HepG2 (cell line): Measurements from ENCODE around the gene SMIM20. TPM values are rescaled to one million over a fixed set of nuclear protein-coding genes. Genes with fewer than 3 reads are reported as not detected.
A peak's percentile ranks its signal among the peaks of the same experiment; 100 is the strongest.

Experiments
- CTCF ChIP-seq: sonication (generic); formaldehyde crosslinking; IDR thresholded peaks from 2 replicates; pipeline ENCODE4 v1.5.0; 2020; ENCODE audit warnings: mild to moderate bottlenecking, missing genetic modification reagents, moderate library complexity
- GPBP1L1 ChIP-seq: sonication (generic); formaldehyde crosslinking; IDR thresholded peaks from 2 replicates; pipeline ENCODE4 v1.5.0; 2020; ENCODE audit warnings: mild to moderate bottlenecking, missing genetic modification reagents
- HDAC1 ChIP-seq: sonication (generic); formaldehyde crosslinking; IDR thresholded peaks from 2 replicates; pipeline ENCODE4 v1.5.1; 2020; ENCODE audit warnings: mild to moderate bottlenecking, missing genetic modification reagents
- HOXA9 ChIP-seq: sonication (generic); formaldehyde crosslinking; IDR thresholded peaks from 2 replicates; pipeline ENCODE4 v1.8.1; 2022; ENCODE audit warnings: missing genetic modification reagents, mild to moderate bottlenecking, moderate library complexity, borderline replicate concordance
- JUN ChIP-seq: sonication (generic); formaldehyde crosslinking; IDR thresholded peaks from 2 replicates; pipeline ENCODE4 v1.4.0; 2020; ENCODE audit warnings: mild to moderate bottlenecking, missing genetic modification reagents
- KMT2B ChIP-seq: IDR thresholded peaks from 2 replicates; pipeline ENCODE4 v1.6.1; 2016; ENCODE audit warnings: missing genetic modification reagents, missing compliant biosample characterization
- MIER2 ChIP-seq: IDR thresholded peaks from 2 replicates; pipeline ENCODE4 v1.6.1; 2016; ENCODE audit warnings: missing biosample characterization, missing genetic modification reagents
- NFKB2 ChIP-seq: sonication (generic); formaldehyde crosslinking; IDR thresholded peaks from 2 replicates; pipeline ENCODE4 v1.4.0; 2020; ENCODE audit warnings: missing genetic modification reagents, borderline replicate concordance
- NR1H2 ChIP-seq: sonication (generic); formaldehyde crosslinking; IDR thresholded peaks from 2 replicates; pipeline ENCODE4 v1.8.1; 2022; ENCODE audit warnings: low read depth, missing genetic modification reagents, borderline replicate concordance
- PPARG ChIP-seq: conservative IDR thresholded peaks from 2 replicates; pipeline ENCODE4 v1.6.1; 2016; ENCODE audit warnings: missing biosample characterization, missing genetic modification reagents
- PRDM10 ChIP-seq: sonication (generic); formaldehyde crosslinking; IDR thresholded peaks from 2 replicates; pipeline ENCODE4 v1.4.0; 2020; ENCODE audit warnings: low read depth, missing genetic modification reagents
- RFX1 ChIP-seq: fragments of 450-650 bp; IDR thresholded peaks from 2 replicates; pipeline ENCODE4 v1.6.1; 2017
- RFX5 ChIP-seq: IDR thresholded peaks from 2 replicates; pipeline ENCODE4 v1.6.1; 2011; ENCODE audit warnings: low read depth, low read length, improper control_type of control experiment
- RXRB ChIP-seq: IDR thresholded peaks from 2 replicates; pipeline ENCODE4 v1.6.1; 2016; ENCODE audit warnings: borderline replicate concordance, missing genetic modification reagents, missing compliant biosample characterization
- ZBTB43 ChIP-seq: sonication (generic); formaldehyde crosslinking; conservative IDR thresholded peaks from 2 replicates; pipeline ENCODE4 v1.4.0; 2020; ENCODE audit warnings: missing genetic modification reagents
- ZMYM3 ChIP-seq: sonication (generic); formaldehyde crosslinking; IDR thresholded peaks from 2 replicates; pipeline ENCODE4 v1.5.1; 2020; ENCODE audit warnings: mild to moderate bottlenecking, missing genetic modification reagents
- ZNF234 ChIP-seq: sonication (generic); formaldehyde crosslinking; conservative IDR thresholded peaks from 2 replicates; pipeline ENCODE4 v1.5.1; 2020; ENCODE audit warnings: mild to moderate bottlenecking, missing genetic modification reagents
- ZSCAN20 ChIP-seq: sonication (generic); formaldehyde crosslinking; IDR thresholded peaks from 2 replicates; pipeline ENCODE4 v1.4.0; 2020; ENCODE audit warnings: missing genetic modification reagents, mild to moderate bottlenecking, borderline replicate concordance
- polyA plus RNA-seq, 8 experiments: library from polyadenylated mRNA; depleted of rRNA in 3 of 8; stranded (reverse) in 7 of 8; unstranded in 1 of 8; fragments of >200 nt; fragmentation: Illumina TruSeq in 4 of 8; extraction: Trizol in 4 of 8; gene quantifications; 2 replicates each; pipeline versions ENCODE4 v1.2.1 to v1.2.3, GENCODE V29; 2011 to 2016; ENCODE audit warnings: low read depth in 4 of 8, missing spikeins in 1 of 8, mixed read lengths in 1 of 8; ENCODE audit not compliant: insufficient read depth in 1 of 8
- total RNA-seq, 5 experiments: library from RNA; depleted of rRNA; stranded (reverse); fragments of >200 nt; fragmentation: Illumina TruSeq; extraction: Trizol; gene quantifications; 2 replicates each; pipeline ENCODE4 v1.2.3, GENCODE V29; 2016; ENCODE audit warnings: low read depth in 1 of 5
- TF ChIP-seq, protein P1 (sequence below): sonication (generic); formaldehyde crosslinking; IDR thresholded peaks from 2 replicates; pipeline ENCODE4 v1.5.1; 2020; ENCODE audit warnings: missing genetic modification reagents, mild to moderate bottlenecking, borderline replicate concordance

Gene SMIM20
- total and polyA plus RNA-seq, 2 of the 13 experiments (the other 11 are each of a cell fraction or from before 2014, with no cell fraction given): 26.3 to 30.2 TPM

- TF ChIP-seq CTCF (CRISPR knock-in tag): no peak
- TF ChIP-seq RFX1: no peak
- no peak for TF ChIP-seq GPBP1L1 (CRISPR knock-in tag)
- TF ChIP-seq MIER2 (CRISPR knock-in tag): no peak
- peak; percentile 80 for TF ChIP-seq PPARG
- peak; percentile 38; the same call in 1 of the 2 replicates for TF ChIP-seq ZMYM3 (CRISPR knock-in tag)
- TF ChIP-seq, protein P1, sequence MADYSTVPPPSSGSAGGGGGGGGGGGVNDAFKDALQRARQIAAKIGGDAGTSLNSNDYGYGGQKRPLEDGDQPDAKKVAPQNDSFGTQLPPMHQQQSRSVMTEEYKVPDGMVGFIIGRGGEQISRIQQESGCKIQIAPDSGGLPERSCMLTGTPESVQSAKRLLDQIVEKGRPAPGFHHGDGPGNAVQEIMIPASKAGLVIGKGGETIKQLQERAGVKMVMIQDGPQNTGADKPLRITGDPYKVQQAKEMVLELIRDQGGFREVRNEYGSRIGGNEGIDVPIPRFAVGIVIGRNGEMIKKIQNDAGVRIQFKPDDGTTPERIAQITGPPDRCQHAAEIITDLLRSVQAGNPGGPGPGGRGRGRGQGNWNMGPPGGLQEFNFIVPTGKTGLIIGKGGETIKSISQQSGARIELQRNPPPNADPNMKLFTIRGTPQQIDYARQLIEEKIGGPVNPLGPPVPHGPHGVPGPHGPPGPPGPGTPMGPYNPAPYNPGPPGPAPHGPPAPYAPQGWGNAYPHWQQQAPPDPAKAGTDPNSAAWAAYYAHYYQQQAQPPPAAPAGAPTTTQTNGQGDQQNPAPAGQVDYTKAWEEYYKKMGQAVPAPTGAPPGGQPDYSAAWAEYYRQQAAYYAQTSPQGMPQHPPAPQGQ (CRISPR knock-in tag): no peak
- TF ChIP-seq NFKB2: no peak
- TF ChIP-seq HOXA9 (CRISPR knock-in tag): no peak
- no peak for TF ChIP-seq ZBTB43 (CRISPR knock-in tag)
- no peak for TF ChIP-seq RFX5
- TF ChIP-seq RXRB (CRISPR knock-in tag): peak; percentile 58; the same call in 1 of the 2 replicates
- peak; percentile 43; the same call in 1 of the 2 replicates for TF ChIP-seq HDAC1 (CRISPR knock-in tag)
- TF ChIP-seq KMT2B (CRISPR knock-in tag): 0 out of 2 replicates have a peak, but pooled peaks have one; percentile 40
- no peak for TF ChIP-seq PRDM10
- TF ChIP-seq NR1H2: no peak
- no peak for TF ChIP-seq ZSCAN20 (CRISPR knock-in tag)
- TF ChIP-seq ZNF234 (CRISPR knock-in tag): no peak
- no peak for TF ChIP-seq JUN (CRISPR knock-in tag)
Measured at GRCh38 chr4:25919676-25920075, 5.7 kb downstream of the SMIM20 start (continued).
